Chondrocyte (in vitro differentiated cells): ENCODE results near the gene GPS1. TPM values are rescaled to one million over a fixed set of nuclear protein-coding genes. Genes with fewer than 3 reads are reported as not detected.
A peak's percentile ranks its signal among the peaks of the same experiment; 100 is the strongest.

Source experiments
- DNase-seq: peaks from one replicate; pipeline ENCODE4 v3.0.0; 2021; ENCODE audit warnings: mixed read lengths, low spot score
- H3K27ac Mint-ChIP-seq: one replicate; pipeline ENCODE4 v1.8.0; 2021; ENCODE audit warnings: mild to moderate bottlenecking, moderate library complexity, mixed read lengths; ENCODE audit not compliant: unreplicated experiment
- H3K27me3 Mint-ChIP-seq: 2 replicates; pipeline ENCODE4 v1.8.0; 2021; ENCODE audit warnings: low read depth, mixed read lengths
- H3K36me3 Mint-ChIP-seq: 2 replicates; pipeline ENCODE4 v1.8.0; 2021; ENCODE audit warnings: low read depth, mixed read lengths
- H3K4me1 Mint-ChIP-seq: 2 replicates; pipeline ENCODE4 v1.8.0; 2021; ENCODE audit warnings: low read depth, mild to moderate bottlenecking, mixed read lengths
- H3K4me3 Mint-ChIP-seq: one replicate; pipeline ENCODE4 v1.8.0; 2021; ENCODE audit warnings: mild to moderate bottlenecking, moderate library complexity, mixed read lengths; ENCODE audit not compliant: unreplicated experiment
- H3K9me3 Mint-ChIP-seq: 2 replicates; pipeline ENCODE4 v1.8.0; 2021; ENCODE audit warnings: low read depth, mixed read lengths
- CTCF ChIP-seq: fragments of 200-600 bp; sonication (generic); IDR thresholded peaks from 2 replicates; pipeline ENCODE4 v1.5.0; 2021; ENCODE audit warnings: antibody characterized with exemption, mild to moderate bottlenecking, moderate library complexity
- total RNA-seq: library from RNA; stranded (reverse); gene quantifications from 3 replicates; pipeline ENCODE4 v1.2.1, GENCODE V29; 2021

The GPS1 gene
- total RNA-seq, 1 donor from 2014 or later = 82.8 TPM

- Mint-ChIP-seq H3K4me3 (no peak overlapping the region), H3K4me1 (peaks cover 13% of the 10 kb centered on the region), H3K27me3 (no peaks in the 10 kb centered on the region), H3K36me3 (peaks cover 10% of the 10 kb centered on the region), H3K27ac (no peak overlapping the region), H3K9me3 (no peaks in the 10 kb centered on the region)
- no peak for DNase-seq
- no peak for TF ChIP-seq CTCF
Measured at GRCh38 chr17:82047914-82048570, 3.7 kb upstream of the GPS1 start.

- H3K9me3 Mint-ChIP-seq = no peaks in the 10 kb centered on the region
- no peak overlapping the region for H3K4me3 Mint-ChIP-seq
- peaks cover 17% of the 10 kb centered on the region for H3K4me1 Mint-ChIP-seq
- no peak for DNase-seq
- TF ChIP-seq CTCF = no peak
- peaks cover 10% of the 10 kb centered on the region for H3K36me3 Mint-ChIP-seq
- H3K27ac Mint-ChIP-seq = no peak overlapping the region
- no peaks in the 10 kb centered on the region for H3K27me3 Mint-ChIP-seq
Measured at GRCh38 chr17:82048571-82048971, 3.1 kb upstream of the GPS1 start.

- Mint-ChIP-seq H3K27ac (no peak overlapping the region), H3K4me1 (peaks cover 17% of the 10 kb centered on the region), H3K27me3 (no peaks in the 10 kb centered on the region), H3K4me3 (peak overlapping the region; percentile 9), H3K36me3 (peaks cover 10% of the 10 kb centered on the region), H3K9me3 (no peaks in the 10 kb centered on the region)
- no peak for DNase-seq
- TF ChIP-seq CTCF = no peak
Measured at GRCh38 chr17:82049106-82049505, 2.6 kb upstream of the GPS1 start.

- Mint-ChIP-seq H3K9me3 (no peaks in the 10 kb centered on the region), H3K27me3 (no peaks in the 10 kb centered on the region), H3K36me3 (peaks cover 10% of the 10 kb centered on the region), H3K4me1 (peaks cover 17% of the 10 kb centered on the region), H3K4me3 (no peak overlapping the region), H3K27ac (no peak overlapping the region)
- TF ChIP-seq CTCF = no peak
- no peak for DNase-seq
Measured at GRCh38 chr17:82049521-82049971, 2.2 kb upstream of the GPS1 start.

GRCh38 chr17:82050152-82050760, 1.4 kb upstream of the GPS1 start:
- TF ChIP-seq CTCF = no peak
- H3K9me3 Mint-ChIP-seq = no peaks in the 10 kb centered on the region
- no peaks in the 10 kb centered on the region for H3K27me3 Mint-ChIP-seq
- H3K27ac Mint-ChIP-seq = no peak overlapping the region
- peaks cover 10% of the 10 kb centered on the region for H3K36me3 Mint-ChIP-seq
- H3K4me1 Mint-ChIP-seq = peaks cover 17% of the 10 kb centered on the region
- DNase-seq = no peak
- H3K4me3 Mint-ChIP-seq = peak overlapping the region; percentile 86
